Neural crest cell (in vitro differentiated cells): ENCODE results near the gene BRINP2. TPM values are rescaled to one million over a fixed set of nuclear protein-coding genes. Genes with fewer than 3 reads are reported as not detected.

ENCODE experiments used
- DNase-seq: peaks from one replicate; pipeline ENCODE4 v3.0.0; 2021; ENCODE audit warnings: low read depth, mixed read lengths, low spot score
- H3K27ac Mint-ChIP-seq: one replicate; pipeline ENCODE4 v1.8.0; 2021; ENCODE audit warnings: mild to moderate bottlenecking, mixed read lengths; ENCODE audit not compliant: unreplicated experiment
- H3K27me3 Mint-ChIP-seq: 2 replicates; pipeline ENCODE4 v1.8.0; 2021; ENCODE audit warnings: low read depth, mild to moderate bottlenecking, mixed read lengths
- H3K36me3 Mint-ChIP-seq: 2 replicates; pipeline ENCODE4 v1.8.0; 2021; ENCODE audit warnings: low read depth, mild to moderate bottlenecking, mixed read lengths
- H3K4me1 Mint-ChIP-seq: 2 replicates; pipeline ENCODE4 v1.8.0; 2021; ENCODE audit warnings: mixed read lengths
- H3K4me3 Mint-ChIP-seq: one replicate; pipeline ENCODE4 v1.8.0; 2021; ENCODE audit warnings: mild to moderate bottlenecking, mixed read lengths
- H3K9me3 Mint-ChIP-seq: 2 replicates; pipeline ENCODE4 v1.8.0; 2021; ENCODE audit warnings: mixed read lengths
- CTCF ChIP-seq: fragments of 200-600 bp; sonication (generic); conservative IDR thresholded peaks from 2 replicates; pipeline ENCODE4 v1.5.0; 2021; ENCODE audit warnings: antibody characterized with exemption, mild to moderate bottlenecking
- total RNA-seq: library from RNA; stranded (reverse); gene quantifications from 2 replicates; pipeline ENCODE4 v1.2.1, GENCODE V29; 2021

Gene BRINP2
- total RNA-seq, 1 donor from 2014 or later, result 1.4 TPM

DNA sequence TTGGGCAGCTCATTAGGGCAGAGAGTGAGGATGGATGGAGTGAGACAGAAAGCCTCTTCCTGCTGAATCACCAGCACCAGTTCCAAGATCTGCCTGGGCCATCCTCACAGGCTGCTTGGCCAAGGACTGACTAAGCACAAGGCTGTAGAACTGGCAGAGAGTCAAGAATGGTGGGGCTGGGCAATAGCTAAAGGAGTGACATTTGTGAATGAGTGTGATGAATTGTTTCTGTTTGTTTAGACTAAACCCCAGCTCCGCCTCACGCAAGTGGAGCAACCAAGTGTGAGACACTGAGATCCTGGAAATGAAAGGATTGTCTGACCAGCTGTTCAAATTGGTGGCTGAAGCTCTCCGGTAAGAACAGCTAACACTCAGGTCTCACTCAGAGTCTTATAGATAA is 38.6 kb downstream of the BRINP2 start:
- Mint-ChIP-seq H3K9me3 (no peaks in the 10 kb centered on the region), H3K27me3 (no peaks in the 10 kb centered on the region), H3K36me3 (no peaks in the 10 kb centered on the region), H3K4me3 (no peak overlapping the region), H3K27ac (no peak overlapping the region), H3K4me1 (peaks cover 35% of the 10 kb centered on the region)
- no peak for TF ChIP-seq CTCF
- no peak for DNase-seq

- TF ChIP-seq CTCF, result no peak
- no peak for DNase-seq
- Mint-ChIP-seq H3K4me3 (no peak overlapping the region), H3K27ac (no peak overlapping the region), H3K36me3 (no peaks in the 10 kb centered on the region), H3K9me3 (peaks cover 2% of the 10 kb centered on the region), H3K4me1 (peaks cover 35% of the 10 kb centered on the region), H3K27me3 (no peaks in the 10 kb centered on the region)
Observed at GRCh38 chr1:177210071-177210470, 39.3 kb downstream of the BRINP2 start.

DNA sequence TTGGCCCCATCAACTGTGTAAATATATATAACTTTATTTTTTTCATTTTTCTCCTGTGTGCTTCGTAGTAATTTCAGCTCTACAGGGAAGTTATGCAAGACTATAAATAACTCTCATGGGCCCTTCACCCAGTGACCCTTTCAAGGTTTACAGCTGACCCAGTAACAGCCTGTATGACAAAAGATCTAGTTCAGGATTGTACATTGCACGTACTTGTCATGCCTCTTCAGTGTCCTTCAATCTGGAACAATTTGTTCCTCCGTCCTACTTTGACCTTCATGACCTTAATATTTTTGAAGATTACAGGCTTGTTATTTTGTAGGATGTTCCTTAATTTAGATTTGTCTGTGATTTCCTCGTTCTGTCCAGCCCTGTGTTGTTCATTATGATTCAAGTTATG is 40.5 kb downstream of the BRINP2 start:
- no peak for TF ChIP-seq CTCF
- Mint-ChIP-seq H3K4me1 (peaks cover 35% of the 10 kb centered on the region), H3K27ac (no peak overlapping the region), H3K4me3 (no peak overlapping the region), H3K36me3 (peaks cover 2% of the 10 kb centered on the region), H3K9me3 (peaks cover 4% of the 10 kb centered on the region), H3K27me3 (no peaks in the 10 kb centered on the region)
- no peak for DNase-seq

DNA sequence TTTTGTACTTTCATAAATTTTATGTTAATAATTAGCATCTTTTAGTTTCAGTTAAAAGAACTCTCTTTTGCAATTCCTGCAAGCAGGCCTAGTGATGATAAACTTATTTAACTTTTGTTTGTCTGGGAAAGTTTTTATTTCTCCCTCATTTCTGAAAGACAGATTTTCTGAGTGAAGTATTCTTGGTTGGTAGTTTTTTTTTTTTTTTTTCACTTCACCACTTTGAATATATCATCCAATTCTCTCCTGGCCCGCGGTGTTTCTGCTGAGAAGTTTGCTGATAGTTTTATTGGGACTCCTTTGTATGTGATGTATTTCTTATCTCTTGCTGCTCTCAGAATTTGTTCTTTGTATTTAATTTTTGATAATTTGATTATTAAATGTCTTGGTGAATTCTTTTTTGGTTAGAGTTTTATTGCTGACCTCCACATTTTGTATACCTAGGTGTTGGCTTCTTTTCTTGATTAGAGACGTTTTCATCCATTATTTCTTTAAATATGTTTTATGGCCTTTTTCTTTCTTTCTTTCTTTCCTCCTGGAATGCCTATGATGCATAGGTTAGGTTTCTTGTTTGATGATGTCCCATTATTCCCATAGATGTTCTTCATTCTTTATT is 45.9 kb downstream of the BRINP2 start:
- no peak for DNase-seq
- peaks cover 13% of the 10 kb centered on the region for H3K9me3 Mint-ChIP-seq
- TF ChIP-seq CTCF, result no peak
- H3K4me3 Mint-ChIP-seq, result no peak overlapping the region
- H3K4me1 Mint-ChIP-seq, result no peaks in the 10 kb centered on the region
- H3K36me3 Mint-ChIP-seq, result peaks cover 6% of the 10 kb centered on the region
- no peak overlapping the region for H3K27ac Mint-ChIP-seq
- no peaks in the 10 kb centered on the region for H3K27me3 Mint-ChIP-seq

DNA sequence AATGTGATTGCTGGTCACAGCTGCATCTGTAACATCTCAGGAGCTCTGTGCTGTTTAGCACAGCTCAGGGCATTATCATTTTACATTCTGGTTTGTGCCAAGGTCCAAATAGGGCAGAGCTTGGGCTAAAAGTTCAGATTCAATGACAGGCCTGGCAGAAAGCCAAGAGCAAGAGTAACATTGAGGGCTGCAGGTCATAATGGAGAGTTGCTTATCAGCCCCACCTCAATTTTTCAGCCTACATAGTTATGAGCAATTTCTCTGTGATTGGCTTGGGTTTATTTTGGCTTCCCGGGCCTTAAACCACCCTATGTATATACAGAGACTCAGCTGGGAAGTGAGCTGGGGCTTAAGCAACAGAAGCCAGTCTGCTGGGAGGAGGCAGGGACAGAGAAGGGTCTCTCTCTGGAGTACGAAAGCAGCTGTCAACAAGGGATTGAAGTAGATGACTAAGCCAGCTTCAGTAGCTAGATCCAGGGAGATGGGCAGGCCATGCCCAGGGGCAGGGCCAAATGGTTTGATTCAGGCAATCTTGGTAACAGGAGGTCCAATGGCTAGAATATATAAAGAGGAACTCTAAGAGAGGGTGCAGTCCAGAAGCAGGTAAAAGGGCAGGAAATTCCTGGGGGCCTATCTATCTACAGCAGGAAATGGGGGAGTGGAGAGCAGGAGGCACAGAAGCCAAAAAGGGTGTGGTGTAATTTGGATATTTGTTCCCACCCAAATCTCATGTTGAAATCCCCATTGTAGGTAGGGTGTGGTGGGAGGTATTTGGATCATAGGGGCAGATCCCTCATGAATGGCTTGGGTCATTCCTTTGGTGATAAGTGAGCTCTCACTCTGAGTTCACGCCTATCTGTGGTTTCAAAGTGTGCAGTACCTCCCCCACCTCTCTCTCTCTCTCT is 49.0 kb downstream of the BRINP2 start:
- DNase-seq, result no peak
- Mint-ChIP-seq H3K27me3 (no peaks in the 10 kb centered on the region), H3K4me3 (no peak overlapping the region), H3K27ac (no peak overlapping the region), H3K9me3 (peaks cover 13% of the 10 kb centered on the region), H3K4me1 (no peaks in the 10 kb centered on the region), H3K36me3 (peaks cover 6% of the 10 kb centered on the region)
- TF ChIP-seq CTCF, result no peak
